ENCODE data around the gene NDRG3.

GRCh38 chr20:36628076-36628475, 117.8 kb downstream of the NDRG3 start:
- TF ChIP-seq EZH2 (IDR thresholded peaks at IDR 0.05; ENCODE audit: borderline replicate concordance, insufficient read depth, low read length, poor library complexity, severe bottlenecking) = no peak
- TF ChIP-seq, protein P1, sequence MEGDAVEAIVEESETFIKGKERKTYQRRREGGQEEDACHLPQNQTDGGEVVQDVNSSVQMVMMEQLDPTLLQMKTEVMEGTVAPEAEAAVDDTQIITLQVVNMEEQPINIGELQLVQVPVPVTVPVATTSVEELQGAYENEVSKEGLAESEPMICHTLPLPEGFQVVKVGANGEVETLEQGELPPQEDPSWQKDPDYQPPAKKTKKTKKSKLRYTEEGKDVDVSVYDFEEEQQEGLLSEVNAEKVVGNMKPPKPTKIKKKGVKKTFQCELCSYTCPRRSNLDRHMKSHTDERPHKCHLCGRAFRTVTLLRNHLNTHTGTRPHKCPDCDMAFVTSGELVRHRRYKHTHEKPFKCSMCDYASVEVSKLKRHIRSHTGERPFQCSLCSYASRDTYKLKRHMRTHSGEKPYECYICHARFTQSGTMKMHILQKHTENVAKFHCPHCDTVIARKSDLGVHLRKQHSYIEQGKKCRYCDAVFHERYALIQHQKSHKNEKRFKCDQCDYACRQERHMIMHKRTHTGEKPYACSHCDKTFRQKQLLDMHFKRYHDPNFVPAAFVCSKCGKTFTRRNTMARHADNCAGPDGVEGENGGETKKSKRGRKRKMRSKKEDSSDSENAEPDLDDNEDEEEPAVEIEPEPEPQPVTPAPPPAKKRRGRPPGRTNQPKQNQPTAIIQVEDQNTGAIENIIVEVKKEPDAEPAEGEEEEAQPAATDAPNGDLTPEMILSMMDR (IDR thresholded peaks at IDR 0.05; ENCODE audit: poor library complexity, severe bottlenecking) = no peak
- no peak for TF ChIP-seq RAD21 (conservative IDR thresholded peaks at IDR 0.05)
- TF ChIP-seq, protein P2, sequence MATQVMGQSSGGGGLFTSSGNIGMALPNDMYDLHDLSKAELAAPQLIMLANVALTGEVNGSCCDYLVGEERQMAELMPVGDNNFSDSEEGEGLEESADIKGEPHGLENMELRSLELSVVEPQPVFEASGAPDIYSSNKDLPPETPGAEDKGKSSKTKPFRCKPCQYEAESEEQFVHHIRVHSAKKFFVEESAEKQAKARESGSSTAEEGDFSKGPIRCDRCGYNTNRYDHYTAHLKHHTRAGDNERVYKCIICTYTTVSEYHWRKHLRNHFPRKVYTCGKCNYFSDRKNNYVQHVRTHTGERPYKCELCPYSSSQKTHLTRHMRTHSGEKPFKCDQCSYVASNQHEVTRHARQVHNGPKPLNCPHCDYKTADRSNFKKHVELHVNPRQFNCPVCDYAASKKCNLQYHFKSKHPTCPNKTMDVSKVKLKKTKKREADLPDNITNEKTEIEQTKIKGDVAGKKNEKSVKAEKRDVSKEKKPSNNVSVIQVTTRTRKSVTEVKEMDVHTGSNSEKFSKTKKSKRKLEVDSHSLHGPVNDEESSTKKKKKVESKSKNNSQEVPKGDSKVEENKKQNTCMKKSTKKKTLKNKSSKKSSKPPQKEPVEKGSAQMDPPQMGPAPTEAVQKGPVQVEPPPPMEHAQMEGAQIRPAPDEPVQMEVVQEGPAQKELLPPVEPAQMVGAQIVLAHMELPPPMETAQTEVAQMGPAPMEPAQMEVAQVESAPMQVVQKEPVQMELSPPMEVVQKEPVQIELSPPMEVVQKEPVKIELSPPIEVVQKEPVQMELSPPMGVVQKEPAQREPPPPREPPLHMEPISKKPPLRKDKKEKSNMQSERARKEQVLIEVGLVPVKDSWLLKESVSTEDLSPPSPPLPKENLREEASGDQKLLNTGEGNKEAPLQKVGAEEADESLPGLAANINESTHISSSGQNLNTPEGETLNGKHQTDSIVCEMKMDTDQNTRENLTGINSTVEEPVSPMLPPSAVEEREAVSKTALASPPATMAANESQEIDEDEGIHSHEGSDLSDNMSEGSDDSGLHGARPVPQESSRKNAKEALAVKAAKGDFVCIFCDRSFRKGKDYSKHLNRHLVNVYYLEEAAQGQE (IDR thresholded peaks at IDR 0.05; ENCODE audit: borderline replicate concordance) = no peak
- no peak for TF ChIP-seq EP300 (conservative IDR thresholded peaks at IDR 0.05; ENCODE audit: poor library complexity, severe bottlenecking)
